IMR-90 (cell line): Measurements from ENCODE around the gene CRYBA2. TPM values are rescaled to one million over a fixed set of nuclear protein-coding genes. Genes with fewer than 3 reads are reported as not detected.

ENCODE experiments used
- ATAC-seq: fragments of 200-7000 bp; cut with Tn5 transposase; 2 replicates; pipeline ENCODE4 v1.9.1; 2020; ENCODE audit warnings: low read depth, mild to moderate bottlenecking, moderate library complexity
- BruUV-seq: library from RNA; stranded (reverse); fragments of 400-500 nt; replicated peaks from 2 replicates; lab custom pipeline; 2021; lab: Mats Ljungman, UMichigan
- CTCF ChIA-PET: fragments of 300-600 bp; formaldehyde crosslinking; extraction: SDS; loops from one replicate; lab custom pipeline; 2021; ENCODE audit warnings: antibody characterized with exemption; lab: Yijun Ruan, JAX
- POLR2A ChIA-PET: fragments of 300-600 bp; sonication (Branson Sonifier 250); formaldehyde crosslinking; loops from one replicate; lab custom pipeline; 2022; ENCODE audit warnings: antibody characterized with exemption; ENCODE audit not compliant: unreplicated experiment; lab: Charles Lee
- DNase-seq: peaks from one replicate; pipeline ENCODE4 v3.0.0; 2013
- H2AFZ ChIP-seq: replicated peaks from 2 replicates; pipeline ENCODE3; 2013; ENCODE audit warnings: low read length, mild to moderate bottlenecking; ENCODE audit not compliant: poor library complexity
- H2AK5ac ChIP-seq: 2 replicates; pipeline ENCODE4 v1.6.1; 2013; ENCODE audit warnings: low read depth, low read length, inconsistent platforms
- H2AK9ac ChIP-seq: replicated peaks from 2 replicates; pipeline ENCODE3; 2013; ENCODE audit warnings: mild to moderate bottlenecking, low read depth, low read length, moderate library complexity; ENCODE audit not compliant: poor library complexity
- H2BK120ac ChIP-seq: 2 replicates; pipeline ENCODE4 v1.6.1; 2013; ENCODE audit warnings: low read depth, low read length, inconsistent platforms
- H2BK15ac ChIP-seq: 3 replicates; pipeline ENCODE4 v1.6.1; 2013; ENCODE audit warnings: low read depth, low read length, inconsistent platforms
- H2BK20ac ChIP-seq: 2 replicates; pipeline ENCODE4 v1.6.1; 2013; ENCODE audit warnings: low read depth, mild to moderate bottlenecking, inconsistent platforms, low read length, moderate library complexity
- H2BK5ac ChIP-seq: 2 replicates; pipeline ENCODE4 v1.6.1; 2013; ENCODE audit warnings: mild to moderate bottlenecking, low read depth, low read length, inconsistent platforms; ENCODE audit not compliant: poor library complexity, severe bottlenecking
- H3K14ac ChIP-seq: replicated peaks from 2 replicates; pipeline ENCODE4 v1.6.1; 2013; ENCODE audit warnings: low read depth, low read length, inconsistent platforms
- H3K18ac ChIP-seq: 2 replicates; pipeline ENCODE4 v1.6.1; 2013; ENCODE audit warnings: low read depth, low read length, control low read depth
- H3K23ac ChIP-seq: 2 replicates; pipeline ENCODE4 v1.6.1; 2013; ENCODE audit warnings: low read depth, low read length, inconsistent platforms
- H3K27ac ChIP-seq: 2 replicates; pipeline ENCODE4 v1.5.1; 2013; ENCODE audit warnings: mild to moderate bottlenecking, control low read depth, low read length; ENCODE audit not compliant: insufficient read depth
- H3K27me3 ChIP-seq: 2 replicates; pipeline ENCODE4 v1.6.1; 2013; ENCODE audit warnings: low read length; ENCODE audit not compliant: control insufficient read depth, insufficient read depth
- H3K36me3 ChIP-seq: 2 replicates; pipeline ENCODE4 v1.6.1; 2013; ENCODE audit warnings: low read length, mixed read lengths; ENCODE audit not compliant: control insufficient read depth, insufficient read depth
- H3K4ac ChIP-seq: 2 replicates; pipeline ENCODE4 v1.6.1; 2013; ENCODE audit warnings: low read depth, low read length, inconsistent platforms
- H3K4me1 ChIP-seq: 2 replicates; pipeline ENCODE4 v1.6.1; 2013; ENCODE audit warnings: low read length, mixed read lengths; ENCODE audit not compliant: control insufficient read depth, insufficient read depth
- H3K4me2 ChIP-seq: 2 replicates; pipeline ENCODE4 v1.6.1; 2013; ENCODE audit warnings: low read depth, mild to moderate bottlenecking, control low read depth, low read length, moderate library complexity
- H3K4me3 ChIP-seq: 2 replicates; pipeline ENCODE4 v1.5.1; 2013; ENCODE audit warnings: low read depth, mild to moderate bottlenecking, control low read depth, low read length, moderate library complexity; ENCODE audit not compliant: insufficient read depth
- H3K56ac ChIP-seq: 2 replicates; pipeline ENCODE4 v1.6.1; 2013; ENCODE audit warnings: low read length, inconsistent platforms; ENCODE audit not compliant: insufficient read depth; ENCODE audit errors: extremely low read depth
- H3K79me1 ChIP-seq, 2 experiments: 2 replicates each; pipeline ENCODE4 v1.6.1; 2013; ENCODE audit warnings: low read length in 2 of 2, inconsistent platforms in 1 of 2, low read depth in 1 of 2
- H3K9ac ChIP-seq: 2 replicates; pipeline ENCODE4 v1.6.1; 2013; ENCODE audit warnings: low read depth, low read length, control low read depth
- H3K9me1 ChIP-seq: 2 replicates; pipeline ENCODE4 v1.6.1; 2013; ENCODE audit warnings: low read length, inconsistent platforms; ENCODE audit not compliant: insufficient read depth
- H3K9me3 ChIP-seq: 2 replicates; pipeline ENCODE4 v1.6.1; 2013; ENCODE audit warnings: low read length; ENCODE audit not compliant: control insufficient read depth, insufficient read depth
- H4K20me1 ChIP-seq: 2 replicates; pipeline ENCODE4 v1.6.1; 2013; ENCODE audit warnings: low read length, inconsistent platforms; ENCODE audit not compliant: insufficient read depth
- H4K5ac ChIP-seq: 2 replicates; pipeline ENCODE4 v1.6.1; 2013; ENCODE audit warnings: mild to moderate bottlenecking, low read depth, low read length, control low read depth
- H4K8ac ChIP-seq, 2 experiments: 2 replicates each; pipeline ENCODE4 v1.6.1; 2013; ENCODE audit warnings: low read depth in 2 of 2, low read length in 2 of 2, control low read depth in 1 of 2, inconsistent platforms in 1 of 2
- H4K91ac ChIP-seq: 2 replicates; pipeline ENCODE4 v1.6.1; 2013; ENCODE audit warnings: low read depth, low read length, inconsistent platforms; ENCODE audit not compliant: insufficient read depth
- WGBS, 2 experiments: methylation state at CpG; one replicate each; pipeline versions ENCODE4 v1.1.5 to v1.1.7; 2013; ENCODE audit warnings: missing lambda C conversion rate in 2 of 2; ENCODE audit not compliant: insufficient read length in 1 of 2; ENCODE audit errors: extremely low coverage in 2 of 2; 5-methylcytosine and 5-hydroxymethylcytosine counted together
- dilution Hi-C: fragments of 300-500 bp; cut with HindIII; formaldehyde crosslinking; loops from one replicate; pipeline ENCODE4 v1.14.3; 2018; ENCODE audit warnings: low sequenced_read_pairs; ENCODE audit not compliant: unreplicated experiment
- in situ Hi-C: fragments of 300-500 bp; cut with MboI; formaldehyde crosslinking; loops from 3 replicates; pipeline ENCODE4 v1.14.3; 2019; ENCODE audit warnings: low sequenced_read_pairs, inconsistent platforms, mixed read lengths
- intact Hi-C: fragments of 100-400 bp; cut with micrococcal nuclease; formaldehyde crosslinking; loops from 2 replicates; pipeline ENCODE4 v1.10.0; 2022
- polyA plus RNA-seq, 3 experiments: library from polyadenylated mRNA; depleted of rRNA; stranded (reverse); fragments of >200 nt; gene quantifications; 2 replicates each; pipeline ENCODE4 v1.2.3, GENCODE V29; 2012; ENCODE audit warnings: low replicate concordance in 1 of 3
- total RNA-seq: library from RNA; depleted of rRNA; stranded (reverse); fragments of >200 nt; gene quantifications from 2 replicates; pipeline ENCODE4 v1.2.3, GENCODE V29; 2012
- TF ChIP-seq, protein P1 (sequence below): fragments of 150-350 bp; IDR thresholded peaks from 2 replicates; pipeline ENCODE4 v1.6.1; 2016; ENCODE audit warnings: low read depth, mild to moderate bottlenecking, low read length, moderate library complexity, borderline replicate concordance

Gene CRYBA2
- total and polyA plus RNA-seq, 2 of the 4 experiments (the other 2 are of a cell fraction): not detected

DNA sequence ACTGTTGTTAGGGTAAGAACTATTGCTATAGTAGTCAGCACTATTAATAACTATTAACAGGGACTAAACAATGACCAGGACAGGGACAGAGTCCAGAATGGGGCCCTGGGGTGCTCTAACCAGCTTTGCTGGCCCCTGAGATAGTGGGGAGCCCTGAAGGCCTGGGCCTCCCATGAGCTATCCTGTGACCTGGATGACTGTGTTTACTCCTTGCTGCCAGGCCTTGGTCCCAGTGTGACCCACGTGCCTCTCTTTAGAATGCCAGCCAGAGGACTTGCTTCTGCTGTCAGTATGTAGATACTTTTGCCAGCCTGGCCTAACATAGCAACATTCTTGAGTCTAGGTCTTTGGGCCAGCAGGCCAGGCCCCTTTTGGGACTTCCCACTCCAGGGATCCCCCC lies 22.3 kb downstream of the CRYBA2 start:
- ChIA-PET POLR2A (no interaction called here), CTCF (no interaction called here)
- in situ Hi-C loops: no loop called here
- H3K4me3 ChIP-seq: no peak overlapping the region
- H4K5ac ChIP-seq: no peak overlapping the region
- no peak overlapping the region for H2BK15ac ChIP-seq
- H3K79me1 ChIP-seq: no peaks in the 10 kb centered on the region
- no peak overlapping the region for H3K4me2 ChIP-seq
- no peak overlapping the region for H2BK20ac ChIP-seq
- H3K27ac ChIP-seq: no peak overlapping the region
- TF ChIP-seq, protein P1, sequence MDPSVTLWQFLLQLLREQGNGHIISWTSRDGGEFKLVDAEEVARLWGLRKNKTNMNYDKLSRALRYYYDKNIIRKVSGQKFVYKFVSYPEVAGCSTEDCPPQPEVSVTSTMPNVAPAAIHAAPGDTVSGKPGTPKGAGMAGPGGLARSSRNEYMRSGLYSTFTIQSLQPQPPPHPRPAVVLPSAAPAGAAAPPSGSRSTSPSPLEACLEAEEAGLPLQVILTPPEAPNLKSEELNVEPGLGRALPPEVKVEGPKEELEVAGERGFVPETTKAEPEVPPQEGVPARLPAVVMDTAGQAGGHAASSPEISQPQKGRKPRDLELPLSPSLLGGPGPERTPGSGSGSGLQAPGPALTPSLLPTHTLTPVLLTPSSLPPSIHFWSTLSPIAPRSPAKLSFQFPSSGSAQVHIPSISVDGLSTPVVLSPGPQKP: no peak
- H3K9ac ChIP-seq: no peak overlapping the region
- no peak overlapping the region for H2AK9ac ChIP-seq
- H3K27me3 ChIP-seq: peaks cover 36% of the 10 kb centered on the region
- DNase-seq (no peak), ATAC-seq (no peak)
- no peaks in the 10 kb centered on the region for H3K9me3 ChIP-seq
- no peaks in the 10 kb centered on the region for H3K36me3 ChIP-seq
- no CpG with 5 or more reads among the region's 1 CpG for WGBS, 2 experiments
- no peak overlapping the region for H2BK5ac ChIP-seq
- H2AFZ ChIP-seq: no peak overlapping the region
- no peak overlapping the region for H3K23ac ChIP-seq
- H4K8ac ChIP-seq: no peak overlapping the region
- H4K20me1 ChIP-seq: no peaks in the 10 kb centered on the region
- no peaks in the 10 kb centered on the region for H3K4me1 ChIP-seq
- H3K18ac ChIP-seq: no peak overlapping the region
- dilution Hi-C loops: no loop called here
- H4K91ac ChIP-seq: no peak overlapping the region
- H2BK120ac ChIP-seq: no peak overlapping the region
- no peaks in the 10 kb centered on the region for H3K9me1 ChIP-seq
- no peak overlapping the region for H2AK5ac ChIP-seq
- H3K14ac ChIP-seq: no peak overlapping the region
- H3K4ac ChIP-seq: no peak overlapping the region
- intact Hi-C loops: no loop called here
- no peak overlapping the region for H3K56ac ChIP-seq
- BruUV-seq: no TSS peak
